Keratinocyte (primary cell): ENCODE measurements around the gene NCF4. TPM values are rescaled to one million over a fixed set of nuclear protein-coding genes. Genes with fewer than 3 reads are reported as not detected.

Source experiments
- DNase-seq: peaks from one replicate; pipeline ENCODE4 v3.0.0-alpha.2; 2011; ENCODE audit warnings: low read depth, missing footprints, low spot score
- FAIRE-seq: peaks from 2 replicates; lab custom pipeline; 2011; peaks lifted over from hg19 to GRCh38; lab: Jason Lieb, UNC
- H2AFZ ChIP-seq: 2 replicates; pipeline ENCODE4 v1.6.0; 2012; ENCODE audit warnings: low read length, control low read depth, inconsistent platforms; ENCODE audit not compliant: control insufficient read depth
- H3K27ac ChIP-seq: 2 replicates; pipeline ENCODE4 v1.5.1; 2011; ENCODE audit warnings: low read length; ENCODE audit not compliant: control insufficient read depth, insufficient read depth
- H3K27me3 ChIP-seq: 3 replicates; pipeline ENCODE4 v1.6.0; 2011; ENCODE audit warnings: low read length; ENCODE audit not compliant: control insufficient read depth, insufficient read depth; ENCODE audit errors: extremely low read depth
- H3K36me3 ChIP-seq, 2 experiments: 2 replicates in 1 of 2; 3 replicates in 1 of 2; pipeline ENCODE4 v1.5.1; 2011; ENCODE audit warnings: low read length in 2 of 2, mild to moderate bottlenecking in 1 of 2; ENCODE audit not compliant: control insufficient read depth in 2 of 2, insufficient read depth in 2 of 2; ENCODE audit errors: extremely low read depth in 1 of 2
- H3K4me1 ChIP-seq: 3 replicates; pipeline ENCODE4 v1.5.1; 2011; ENCODE audit warnings: low read length; ENCODE audit not compliant: control insufficient read depth, insufficient read depth; ENCODE audit errors: extremely low read depth
- H3K4me2 ChIP-seq: 3 replicates; pipeline ENCODE4 v1.6.0; 2011; ENCODE audit warnings: low read depth, low read length; ENCODE audit not compliant: control insufficient read depth, insufficient read depth; ENCODE audit errors: extremely low read depth
- H3K4me3 ChIP-seq, 3 experiments: fragments of 200-600 bp in 1 of 3; sonication (generic) in 1 of 3; 2 replicates in 2 of 3; 3 replicates in 1 of 3; pipeline ENCODE4 v1.5.1; 2011 to 2016; ENCODE audit warnings: low read length in 3 of 3, mild to moderate bottlenecking in 3 of 3, control low read depth in 2 of 3, inconsistent platforms in 1 of 3, low read depth in 1 of 3, mixed read lengths in 1 of 3, mixed run types in 1 of 3, moderate library complexity in 1 of 3; ENCODE audit not compliant: control insufficient read depth in 2 of 3, insufficient read depth in 2 of 3; ENCODE audit errors: extremely low read depth in 1 of 3
- H3K79me2 ChIP-seq: 2 replicates; pipeline ENCODE4 v1.6.0; 2012; ENCODE audit warnings: low read length; ENCODE audit not compliant: control insufficient read depth, insufficient read depth
- H3K9ac ChIP-seq: 3 replicates; pipeline ENCODE4 v1.6.0; 2011; ENCODE audit warnings: low read length; ENCODE audit not compliant: control insufficient read depth, insufficient read depth; ENCODE audit errors: extremely low read depth
- H3K9me1 ChIP-seq: 3 replicates; pipeline ENCODE4 v1.6.0; 2011; ENCODE audit warnings: low read length; ENCODE audit not compliant: control insufficient read depth, insufficient read depth; ENCODE audit errors: extremely low read depth
- H3K9me3 ChIP-seq: 2 replicates; pipeline ENCODE4 v1.5.1; 2012; ENCODE audit warnings: low read depth, low read length; ENCODE audit not compliant: control insufficient read depth
- H4K20me1 ChIP-seq: 3 replicates; pipeline ENCODE4 v1.6.0; 2011; ENCODE audit warnings: low read length; ENCODE audit not compliant: control insufficient read depth, insufficient read depth; ENCODE audit errors: extremely low read depth
- EZH2 ChIP-seq: IDR thresholded peaks from one replicate; pipeline ENCODE4 v1.6.1; 2012; ENCODE audit warnings: inconsistent platforms, mild to moderate bottlenecking, low read length, moderate library complexity
- dilution Hi-C: fragments of 300-500 bp; cut with MboI; formaldehyde crosslinking; loops from one replicate; pipeline ENCODE4 v1.7.0; 2020; ENCODE audit warnings: low sequenced_read_pairs; ENCODE audit not compliant: extremely low pct_ligation_motif_present
- polyA plus RNA-seq, 5 experiments: library from polyadenylated mRNA; depleted of rRNA in 3 of 5; stranded (reverse) in 3 of 5; stranded (forward) in 1 of 5; unstranded in 1 of 5; fragments of >200 nt; gene quantifications; 1 replicate in 1 of 5; 2 replicates in 3 of 5; 3 replicates in 1 of 5; pipeline versions ENCODE4 v1.2.1 to v1.2.3, GENCODE V29; 2011 to 2012; ENCODE audit warnings: missing spikeins in 2 of 5, low read depth in 1 of 5, low replicate concordance in 1 of 5
- TF ChIP-seq, protein P1 (sequence below), 3 experiments: IDR thresholded peaks in 1 of 3; conservative IDR thresholded peaks in 1 of 3; optimal IDR thresholded peaks in 1 of 3; 2 replicates in 2 of 3; 3 replicates in 1 of 3; pipeline versions ENCODE3 to v1.5.1; 2011; ENCODE audit warnings: low read length in 3 of 3, mild to moderate bottlenecking in 3 of 3, moderate library complexity in 2 of 3, control low read depth in 1 of 3, inconsistent platforms in 1 of 3; ENCODE audit not compliant: insufficient read depth in 2 of 3; ENCODE audit errors: extremely low read depth in 1 of 3

Gene NCF4
- polyA plus RNA-seq, 1 donor (not counting 4 experiments of a cell fraction or from before 2014, with no cell fraction given) = 0.42 TPM

DNA sequence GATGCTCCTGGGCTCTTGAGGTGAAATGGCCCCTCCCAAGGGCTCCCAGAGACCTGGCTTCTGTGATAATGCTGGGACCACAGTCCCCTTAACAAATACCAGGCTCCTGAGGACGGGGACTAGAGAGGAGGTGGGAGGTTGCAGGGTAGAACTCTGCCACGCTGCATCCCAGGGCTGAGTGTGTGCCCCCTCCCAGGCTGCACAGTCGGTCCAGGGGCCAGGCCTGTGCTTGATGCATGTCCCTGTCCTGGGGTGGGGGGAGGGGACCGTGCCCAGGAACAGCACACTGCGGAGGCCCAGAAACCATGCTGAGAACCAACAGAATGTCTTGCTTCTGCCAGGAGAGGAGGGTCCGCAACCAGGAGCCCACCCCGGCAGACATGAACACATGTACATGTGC is 61.9 kb downstream of the NCF4 start:
- H3K4me2 ChIP-seq = no peak overlapping the region
- no peaks in the 10 kb centered on the region for H4K20me1 ChIP-seq
- no peaks in the 10 kb centered on the region for H3K4me1 ChIP-seq
- H3K36me3 ChIP-seq = no peaks in the 10 kb centered on the region
- no peak overlapping the region for H2AFZ ChIP-seq
- peaks cover 15% of the 10 kb centered on the region for H3K27me3 ChIP-seq
- dilution Hi-C loops = no loop called here
- no peak for DNase-seq
- no peak for TF ChIP-seq EZH2
- TF ChIP-seq, protein P1, sequence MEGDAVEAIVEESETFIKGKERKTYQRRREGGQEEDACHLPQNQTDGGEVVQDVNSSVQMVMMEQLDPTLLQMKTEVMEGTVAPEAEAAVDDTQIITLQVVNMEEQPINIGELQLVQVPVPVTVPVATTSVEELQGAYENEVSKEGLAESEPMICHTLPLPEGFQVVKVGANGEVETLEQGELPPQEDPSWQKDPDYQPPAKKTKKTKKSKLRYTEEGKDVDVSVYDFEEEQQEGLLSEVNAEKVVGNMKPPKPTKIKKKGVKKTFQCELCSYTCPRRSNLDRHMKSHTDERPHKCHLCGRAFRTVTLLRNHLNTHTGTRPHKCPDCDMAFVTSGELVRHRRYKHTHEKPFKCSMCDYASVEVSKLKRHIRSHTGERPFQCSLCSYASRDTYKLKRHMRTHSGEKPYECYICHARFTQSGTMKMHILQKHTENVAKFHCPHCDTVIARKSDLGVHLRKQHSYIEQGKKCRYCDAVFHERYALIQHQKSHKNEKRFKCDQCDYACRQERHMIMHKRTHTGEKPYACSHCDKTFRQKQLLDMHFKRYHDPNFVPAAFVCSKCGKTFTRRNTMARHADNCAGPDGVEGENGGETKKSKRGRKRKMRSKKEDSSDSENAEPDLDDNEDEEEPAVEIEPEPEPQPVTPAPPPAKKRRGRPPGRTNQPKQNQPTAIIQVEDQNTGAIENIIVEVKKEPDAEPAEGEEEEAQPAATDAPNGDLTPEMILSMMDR (optimal IDR thresholded peaks at IDR 0.05 in 1 of 3, IDR thresholded peaks at IDR 0.05 in 1 of 3, conservative IDR thresholded peaks at IDR 0.05 in 1 of 3; ENCODE audit: extremely low read depth in 1 of 3, insufficient read depth in 2 of 3, low read length in 3 of 3) = no peak
- no peaks in the 10 kb centered on the region for H3K9me3 ChIP-seq
- H3K4me3 ChIP-seq = no peak overlapping the region
- no peak for FAIRE-seq
- H3K79me2 ChIP-seq = no peaks in the 10 kb centered on the region
- H3K27ac ChIP-seq = no peak overlapping the region
- no peaks in the 10 kb centered on the region for H3K9me1 ChIP-seq
- no peak overlapping the region for H3K9ac ChIP-seq

DNA sequence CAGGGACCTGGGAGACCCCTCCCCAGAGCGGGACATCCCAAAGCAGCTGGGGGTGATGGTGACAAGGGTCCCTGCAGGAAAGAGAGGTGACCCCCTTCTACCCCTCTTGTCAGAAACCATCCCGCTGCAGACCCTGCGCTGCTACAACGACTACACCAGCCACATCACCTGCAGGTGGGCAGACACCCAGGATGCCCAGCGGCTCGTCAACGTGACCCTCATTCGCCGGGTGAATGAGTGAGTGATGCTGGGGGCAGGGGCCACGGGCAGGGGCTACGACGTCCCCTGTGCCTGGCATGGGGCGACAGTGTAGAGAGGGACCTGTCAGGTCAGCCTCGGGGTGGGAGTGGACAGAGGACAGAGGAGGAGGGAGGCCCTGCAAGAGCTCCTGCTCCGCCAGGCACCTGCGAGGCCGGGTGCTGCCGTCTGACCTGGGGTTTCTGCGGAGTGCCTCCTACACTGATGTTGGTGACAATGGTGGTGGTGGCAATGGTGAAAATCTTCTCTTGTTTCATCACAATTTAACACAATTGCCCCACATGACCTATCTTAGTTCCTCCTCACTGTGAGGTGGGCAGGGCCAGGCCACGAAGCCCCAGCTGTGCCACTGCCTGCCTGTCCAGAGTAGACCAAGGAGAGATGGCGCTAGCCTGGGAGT is 62.5 kb downstream of the NCF4 start:
- no peak for FAIRE-seq

More for the DNA sequence above, 62.5 kb downstream of the NCF4 start:
- no peak overlapping the region for H3K4me2 ChIP-seq
- dilution Hi-C loops = no loop called here
- no peak overlapping the region for H3K9ac ChIP-seq
- H3K4me3 ChIP-seq = no peak overlapping the region
- H3K36me3 ChIP-seq = no peaks in the 10 kb centered on the region
- H3K27me3 ChIP-seq = peaks cover 15% of the 10 kb centered on the region
- no peaks in the 10 kb centered on the region for H3K9me1 ChIP-seq
- no peak overlapping the region for H3K27ac ChIP-seq
- no peaks in the 10 kb centered on the region for H4K20me1 ChIP-seq
- H3K4me1 ChIP-seq = no peaks in the 10 kb centered on the region
- H3K9me3 ChIP-seq = no peaks in the 10 kb centered on the region
- H3K79me2 ChIP-seq = no peaks in the 10 kb centered on the region
- no peak for DNase-seq
- H2AFZ ChIP-seq = no peak overlapping the region
- no peak for TF ChIP-seq EZH2
- TF ChIP-seq, protein P1 (optimal IDR thresholded peaks at IDR 0.05 in 1 of 3, IDR thresholded peaks at IDR 0.05 in 1 of 3, conservative IDR thresholded peaks at IDR 0.05 in 1 of 3; ENCODE audit: extremely low read depth in 1 of 3, insufficient read depth in 2 of 3, low read length in 3 of 3) = no peak
